Measurements from ENCODE around the gene ZSCAN5A.
A peak's percentile ranks its signal among the peaks of the same experiment; 100 is the strongest.
"Not testable (repeated sequence)": the region's sequence is repeated elsewhere in the genome, so short reads cannot be mapped to it uniquely, and the experiment has no call there.

Gene ZSCAN5A

DNA sequence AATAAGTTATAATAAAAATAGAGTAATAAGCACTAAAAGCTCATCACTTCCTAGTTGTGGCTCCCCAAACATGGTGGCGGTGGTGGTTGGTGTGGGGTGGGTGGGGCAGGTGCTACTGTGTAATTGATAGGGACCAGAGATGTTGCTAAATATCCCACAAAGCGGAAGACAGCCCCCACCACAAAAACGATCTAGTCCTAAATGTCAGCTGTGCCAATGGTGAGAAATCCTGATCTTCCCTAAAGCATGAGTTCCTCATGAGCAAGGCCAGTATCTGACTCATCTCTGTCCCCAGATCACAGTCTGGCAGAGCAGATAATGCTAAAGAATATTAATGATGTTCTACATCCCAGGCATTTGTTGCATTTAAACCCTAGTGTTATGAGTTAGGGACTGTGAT is 44.0 kb downstream of the ZSCAN5A start:
- TF ChIP-seq, protein P1, sequence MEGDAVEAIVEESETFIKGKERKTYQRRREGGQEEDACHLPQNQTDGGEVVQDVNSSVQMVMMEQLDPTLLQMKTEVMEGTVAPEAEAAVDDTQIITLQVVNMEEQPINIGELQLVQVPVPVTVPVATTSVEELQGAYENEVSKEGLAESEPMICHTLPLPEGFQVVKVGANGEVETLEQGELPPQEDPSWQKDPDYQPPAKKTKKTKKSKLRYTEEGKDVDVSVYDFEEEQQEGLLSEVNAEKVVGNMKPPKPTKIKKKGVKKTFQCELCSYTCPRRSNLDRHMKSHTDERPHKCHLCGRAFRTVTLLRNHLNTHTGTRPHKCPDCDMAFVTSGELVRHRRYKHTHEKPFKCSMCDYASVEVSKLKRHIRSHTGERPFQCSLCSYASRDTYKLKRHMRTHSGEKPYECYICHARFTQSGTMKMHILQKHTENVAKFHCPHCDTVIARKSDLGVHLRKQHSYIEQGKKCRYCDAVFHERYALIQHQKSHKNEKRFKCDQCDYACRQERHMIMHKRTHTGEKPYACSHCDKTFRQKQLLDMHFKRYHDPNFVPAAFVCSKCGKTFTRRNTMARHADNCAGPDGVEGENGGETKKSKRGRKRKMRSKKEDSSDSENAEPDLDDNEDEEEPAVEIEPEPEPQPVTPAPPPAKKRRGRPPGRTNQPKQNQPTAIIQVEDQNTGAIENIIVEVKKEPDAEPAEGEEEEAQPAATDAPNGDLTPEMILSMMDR (IDR thresholded peaks at IDR 0.05): no peak
- peaks cover 8 to 18% of the 10 kb centered on the region in 2 experiments for H3K4me1 ChIP-seq (ENCODE audit: control insufficient read depth in 1 of 2, insufficient read depth in 1 of 2, low read depth in 1 of 2, low read length in 1 of 2)
- peak overlapping the region; percentile 43 for H3K27ac ChIP-seq
- H3K27me3 ChIP-seq: no peaks in the 10 kb centered on the region
- no peaks in the 10 kb centered on the region for H3K36me3 ChIP-seq
- no peaks in the 10 kb centered on the region for H3K9me3 ChIP-seq
- H3K4me3 ChIP-seq (ENCODE audit: low read depth in 1 of 2, low read length in 1 of 2): no peak overlapping the region

DNA sequence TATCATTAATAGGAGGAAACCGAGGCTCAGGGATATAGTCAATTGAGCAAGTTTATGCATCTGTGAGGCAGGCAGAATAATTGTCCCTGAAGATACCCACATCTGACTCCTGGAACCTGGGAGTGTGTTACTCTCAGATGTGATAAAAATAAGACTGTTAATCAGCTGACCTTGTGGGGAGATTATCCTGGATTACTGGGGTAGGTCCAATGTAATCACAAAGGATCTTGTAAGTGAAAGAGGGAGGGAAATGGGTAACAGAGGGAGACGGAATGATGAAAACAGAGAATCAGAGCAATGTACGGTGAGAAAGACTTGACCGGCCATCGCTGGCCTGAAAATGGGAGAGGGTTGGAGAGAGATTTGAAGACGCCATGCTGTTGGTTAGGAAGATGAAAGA is 45.3 kb downstream of the ZSCAN5A start:
- Histone ChIP-seq H3K9me3 (no peaks in the 10 kb centered on the region), H3K4me1 (ENCODE audit: control insufficient read depth in 1 of 2, insufficient read depth in 1 of 2, low read depth in 1 of 2, low read length in 1 of 2) (peaks cover 8 to 18% of the 10 kb centered on the region in 2 experiments), H3K4me3 (ENCODE audit: low read depth in 1 of 2, low read length in 1 of 2) (no peak overlapping the region), H3K27ac (no peak overlapping the region), H3K27me3 (no peaks in the 10 kb centered on the region), H3K36me3 (no peaks in the 10 kb centered on the region)
- TF ChIP-seq, protein P1 (IDR thresholded peaks at IDR 0.05): no peak

DNA sequence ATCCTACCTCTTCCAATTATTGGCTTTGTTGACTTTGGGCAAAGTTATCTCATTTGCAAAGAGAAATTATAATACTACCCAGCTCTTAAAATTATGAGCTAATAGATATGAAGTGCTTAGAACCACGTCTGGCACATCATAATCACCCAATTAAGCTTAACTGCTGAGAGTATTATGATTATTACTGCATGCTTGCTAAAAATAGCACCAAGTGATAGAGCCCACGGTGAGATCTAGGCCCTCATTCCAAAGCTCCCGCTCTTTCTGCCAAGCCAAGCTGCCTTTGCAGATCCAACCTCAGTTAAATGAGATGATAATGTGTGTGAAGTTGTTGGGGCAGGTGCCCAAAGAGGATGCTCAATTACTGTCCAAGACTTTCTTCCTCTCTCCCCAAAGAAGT is 48.6 kb downstream of the ZSCAN5A start:
- Histone ChIP-seq H3K27me3 (no peaks in the 10 kb centered on the region), H3K4me1 (ENCODE audit: control insufficient read depth in 1 of 2, insufficient read depth in 1 of 2, low read depth in 1 of 2, low read length in 1 of 2) (peaks cover 8 to 18% of the 10 kb centered on the region in 2 experiments), H3K36me3 (no peaks in the 10 kb centered on the region), H3K27ac (no peak overlapping the region), H3K9me3 (no peaks in the 10 kb centered on the region), H3K4me3 (ENCODE audit: low read depth in 1 of 2, low read length in 1 of 2) (no peak overlapping the region)
- TF ChIP-seq, protein P1 (IDR thresholded peaks at IDR 0.05): no peak

DNA sequence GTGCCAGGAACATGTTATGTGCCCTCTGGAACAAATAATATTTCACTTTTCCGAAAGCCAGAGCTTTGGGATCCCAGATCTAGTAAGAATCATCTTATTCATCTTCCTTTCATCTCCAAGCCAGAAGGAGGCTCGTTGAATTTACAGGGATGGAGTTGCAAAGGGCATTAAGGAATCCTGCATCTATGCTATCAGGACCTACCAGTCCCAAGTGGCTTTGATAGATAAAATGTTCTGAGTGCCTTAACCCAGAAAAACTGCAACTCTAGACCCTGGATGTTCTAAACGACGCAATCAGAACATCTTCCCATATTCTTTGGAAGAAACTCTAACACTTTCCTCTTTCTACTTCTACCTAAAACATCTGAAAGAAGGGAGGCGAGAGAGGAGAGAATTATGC is 51.3 kb downstream of the ZSCAN5A start:
- Histone ChIP-seq H3K27me3 (no peaks in the 10 kb centered on the region), H3K4me3 (ENCODE audit: low read depth in 1 of 2, low read length in 1 of 2) (no peak overlapping the region), H3K9me3 (no peaks in the 10 kb centered on the region), H3K27ac (no peak overlapping the region), H3K36me3 (no peaks in the 10 kb centered on the region), H3K4me1 (ENCODE audit: control insufficient read depth in 1 of 2, insufficient read depth in 1 of 2, low read depth in 1 of 2, low read length in 1 of 2) (no peaks in the 10 kb centered on the region)
- TF ChIP-seq, protein P1 (IDR thresholded peaks at IDR 0.05): no peak

DNA sequence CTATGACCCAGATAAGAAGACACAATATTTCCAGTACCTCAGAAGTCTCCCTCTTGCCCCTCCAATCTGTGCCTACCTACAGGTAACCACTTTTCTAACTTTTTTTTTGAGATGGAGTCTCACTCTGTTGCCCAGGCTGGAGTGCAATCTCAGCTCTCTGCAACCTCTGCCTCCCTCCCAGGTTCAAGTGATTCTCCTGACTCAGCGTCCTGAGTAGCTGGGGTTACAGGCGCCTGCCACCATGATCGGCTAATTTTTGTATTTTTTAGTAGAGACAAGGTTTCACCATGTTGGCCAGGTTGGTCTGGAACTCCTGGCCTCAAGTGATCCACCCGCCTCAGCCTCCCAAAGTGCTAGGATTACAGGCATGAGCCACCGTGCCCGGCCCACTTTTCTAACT is 52.7 kb downstream of the ZSCAN5A start:
- not testable (repeated sequence) for H3K4me1 ChIP-seq (ENCODE audit: control insufficient read depth in 1 of 2, insufficient read depth in 1 of 2, low read depth in 1 of 2, low read length in 1 of 2); H3K27ac ChIP-seq; H3K4me3 ChIP-seq (ENCODE audit: low read depth in 1 of 2, low read length in 1 of 2); H3K27me3 ChIP-seq; H3K9me3 ChIP-seq; H3K36me3 ChIP-seq

DNA sequence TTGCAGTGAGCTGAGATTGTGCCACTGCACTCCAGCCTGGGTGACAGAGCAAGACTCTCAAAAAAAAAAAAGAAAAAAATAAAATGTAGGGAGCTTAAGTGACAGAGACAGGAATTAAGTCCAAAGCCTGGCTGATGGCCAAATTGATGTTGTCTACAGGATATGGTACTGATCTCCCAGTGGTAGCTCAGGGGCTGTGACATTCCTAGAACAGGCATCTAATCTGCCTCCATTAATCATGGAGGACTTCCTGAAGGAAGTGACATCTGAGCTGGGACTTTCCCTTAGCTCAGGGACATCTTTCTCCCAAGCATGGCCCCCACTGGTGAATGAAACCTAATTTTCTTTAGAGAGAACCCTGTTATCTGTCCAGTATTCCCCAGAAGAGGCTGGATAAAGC is 53.5 kb downstream of the ZSCAN5A start:
- Histone ChIP-seq H3K36me3 (no peaks in the 10 kb centered on the region), H3K27me3 (no peaks in the 10 kb centered on the region), H3K27ac (no peak overlapping the region), H3K4me3 (ENCODE audit: low read depth in 1 of 2, low read length in 1 of 2) (no peak overlapping the region), H3K9me3 (no peaks in the 10 kb centered on the region), H3K4me1 (ENCODE audit: control insufficient read depth in 1 of 2, insufficient read depth in 1 of 2, low read depth in 1 of 2, low read length in 1 of 2) (no peaks in the 10 kb centered on the region)
- TF ChIP-seq, protein P1 (IDR thresholded peaks at IDR 0.05): no peak

All from neutrophil (primary cell).